DLD1 (cell line): ENCODE measurements around the gene UMAD1.
"Not testable (repeated sequence)": the region's sequence is repeated elsewhere in the genome, so short reads cannot be mapped to it uniquely, and the experiment has no call there.

Experiments used
- in situ Hi-C: cut with HindIII; loops from 2 replicates; pipeline ENCODE4 v1.10.0; 2017; ENCODE audit warnings: low sequenced_read_pairs

UMAD1 gene

DNA sequence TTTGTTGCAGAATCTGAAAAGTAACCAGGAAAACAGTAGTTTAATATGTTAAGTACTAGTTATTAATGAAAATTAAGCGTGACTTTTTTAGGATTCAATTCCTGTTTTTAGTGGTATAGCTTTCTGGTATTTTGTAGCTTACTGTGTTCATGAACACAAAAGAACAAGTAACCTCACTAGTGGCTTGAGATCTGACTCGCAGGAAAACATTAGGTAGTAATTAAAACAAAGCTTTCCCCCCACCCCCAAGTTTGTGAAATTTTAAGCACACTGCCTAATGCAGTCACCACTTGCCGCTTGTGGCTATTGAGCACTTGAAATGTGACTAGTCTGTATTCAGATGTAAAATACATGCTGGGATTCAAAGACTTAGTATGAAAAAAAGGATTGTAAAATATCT is 180.4 kb downstream of the UMAD1 start:
- in situ Hi-C loops: no loop called here

DNA sequence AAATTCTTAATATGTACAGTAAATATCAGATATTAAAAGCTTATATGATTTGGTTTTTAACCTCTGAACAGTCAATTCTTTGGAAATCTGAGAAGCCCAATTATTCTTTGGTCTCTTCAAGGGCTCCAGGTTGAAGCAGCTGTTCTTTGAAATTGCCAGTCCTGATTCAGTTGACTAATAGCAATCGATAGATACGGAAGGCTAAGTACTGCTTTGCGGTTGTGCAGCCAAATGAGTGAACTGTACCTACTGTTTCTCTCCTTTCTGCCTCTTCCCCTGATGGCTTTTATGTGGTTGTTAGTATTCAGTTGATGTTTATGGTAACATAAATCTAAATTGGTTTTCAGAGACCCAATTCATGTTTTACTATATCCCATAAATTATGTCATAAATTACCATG is 181.0 kb downstream of the UMAD1 start:
- in situ Hi-C loops: no loop called here

DNA sequence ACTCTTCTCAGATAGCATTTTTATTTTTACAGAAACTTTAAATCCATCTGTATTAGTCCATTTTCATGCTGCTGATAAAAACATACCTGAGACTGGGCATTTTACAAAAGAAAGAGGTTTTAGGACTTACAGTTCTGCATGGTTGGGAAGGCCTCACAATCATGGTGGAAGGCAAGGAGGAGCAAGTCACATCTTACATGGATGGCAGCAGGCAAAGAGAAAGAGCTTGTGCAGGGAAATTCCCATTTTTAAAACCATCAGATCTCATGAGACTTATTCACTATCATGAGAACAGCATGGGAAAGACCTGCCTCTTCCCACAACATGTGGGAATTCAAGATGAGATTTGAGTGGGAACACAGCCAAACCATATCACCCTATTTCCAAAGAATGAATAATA is 184.7 kb downstream of the UMAD1 start:
- in situ Hi-C loops: not testable (repeated sequence)

DNA sequence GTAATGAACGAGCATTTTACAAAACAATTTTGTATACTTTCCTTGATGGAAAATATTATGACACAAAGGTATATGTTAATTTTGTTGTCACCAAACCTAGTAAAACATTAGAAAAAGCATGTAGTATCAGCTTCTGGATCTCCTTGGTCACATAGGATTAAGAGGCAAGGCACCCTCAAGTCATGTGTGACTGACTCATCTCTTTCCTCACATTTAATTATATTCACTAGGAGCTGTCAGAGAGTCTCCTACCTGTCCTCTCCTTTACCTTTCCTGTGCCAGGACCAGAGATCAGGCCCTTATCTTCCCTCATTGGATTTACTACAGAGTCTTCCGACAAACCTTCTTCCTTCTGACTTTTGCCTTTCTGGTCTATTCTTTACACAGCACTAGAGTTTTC is 189.1 kb downstream of the UMAD1 start:
- in situ Hi-C loops: no loop called here

DNA sequence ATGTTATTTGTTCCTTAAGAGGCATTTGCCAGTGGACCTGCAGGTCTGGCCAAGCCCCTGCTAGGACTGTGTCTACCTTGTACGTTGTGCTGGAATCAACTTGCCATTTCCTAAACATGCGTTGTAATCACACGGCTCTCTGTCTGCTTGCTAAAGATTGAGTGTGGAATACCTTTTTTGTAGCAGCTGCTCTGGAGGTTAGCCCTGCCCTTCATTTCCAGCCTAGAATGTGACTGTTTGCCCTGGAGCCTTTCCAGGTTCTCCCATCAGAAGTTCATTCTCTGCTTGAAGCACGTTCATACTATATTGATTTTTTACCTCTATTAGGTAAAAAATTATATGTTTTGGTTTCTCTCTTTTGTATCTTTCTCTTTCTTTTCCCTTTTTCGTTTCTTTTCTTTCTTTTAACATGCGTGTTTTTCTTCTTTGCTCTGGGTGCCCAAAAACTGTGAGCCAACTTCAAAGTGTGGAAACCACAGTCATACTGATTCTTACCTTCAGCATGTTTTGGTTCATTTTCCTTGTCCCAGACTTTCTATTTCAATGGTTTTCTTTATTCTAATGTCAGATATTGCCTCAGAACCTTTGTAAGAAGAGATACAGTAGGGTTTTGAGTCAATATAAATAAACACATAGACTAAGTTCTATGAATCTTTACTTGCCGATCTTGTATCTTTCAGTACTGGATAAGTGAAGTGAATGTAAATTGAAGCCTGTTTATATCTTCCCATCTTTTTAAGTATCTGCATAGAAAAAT is 189.7 kb downstream of the UMAD1 start:
- in situ Hi-C loops: no loop called here

DNA sequence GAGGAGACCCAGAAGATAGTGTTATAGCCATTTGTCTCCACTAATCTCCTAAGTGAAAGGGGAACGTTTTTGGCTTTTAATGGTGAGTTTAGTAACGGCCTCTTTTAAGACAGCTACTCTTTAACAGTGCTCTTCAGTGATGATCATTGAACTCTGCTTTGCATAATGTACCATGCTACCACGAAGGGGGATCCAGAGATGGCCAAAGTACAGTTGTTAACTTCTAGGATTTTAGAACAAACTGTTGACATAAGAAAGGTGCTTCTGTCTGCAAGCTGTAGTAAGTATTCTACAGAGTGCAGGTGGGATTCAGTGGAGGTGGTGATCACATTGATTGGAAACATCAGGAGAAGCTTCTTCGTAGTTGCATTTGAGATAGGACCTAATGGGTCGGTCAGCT is 192.0 kb downstream of the UMAD1 start:
- in situ Hi-C loops: no loop called here

DNA sequence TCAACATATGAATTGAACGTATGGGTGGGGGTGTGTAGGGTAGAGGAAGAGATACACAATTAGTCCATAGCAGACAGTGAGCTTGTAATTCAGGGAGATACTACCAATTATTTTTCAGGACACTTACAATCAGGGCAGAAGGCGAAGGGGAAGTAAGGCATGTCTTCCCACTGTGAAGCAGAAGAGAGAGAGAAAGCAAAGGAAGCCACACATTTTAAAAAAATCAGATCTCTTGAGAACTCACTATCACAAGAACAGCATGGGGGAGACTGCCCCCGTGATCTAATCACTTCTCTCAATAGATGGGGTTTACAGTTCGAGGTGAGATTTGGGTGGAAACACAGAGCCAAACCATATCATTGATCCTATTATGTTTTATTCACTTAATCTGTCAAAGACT is 194.2 kb downstream of the UMAD1 start:
- in situ Hi-C loops: no loop called here

DNA sequence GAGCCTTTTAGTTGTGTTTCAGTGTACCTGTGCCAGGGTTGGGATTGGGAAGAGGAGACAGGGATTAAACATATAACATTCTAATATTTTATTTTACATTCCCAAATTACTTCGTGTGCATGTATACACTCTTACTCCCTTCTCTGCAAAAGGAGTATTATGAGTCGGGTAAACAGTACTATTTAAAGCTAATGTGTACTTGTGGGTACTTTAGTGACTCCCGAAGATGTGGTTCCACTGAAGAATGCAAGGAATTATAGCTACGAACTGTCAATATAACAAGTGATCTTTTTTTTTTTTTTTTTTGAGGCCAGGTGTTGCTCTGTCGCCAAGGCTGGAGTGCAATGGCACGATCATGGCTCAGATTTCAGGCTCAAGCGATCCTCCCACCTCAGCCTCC is 200.5 kb downstream of the UMAD1 start:
- in situ Hi-C loops: no loop called here

DNA sequence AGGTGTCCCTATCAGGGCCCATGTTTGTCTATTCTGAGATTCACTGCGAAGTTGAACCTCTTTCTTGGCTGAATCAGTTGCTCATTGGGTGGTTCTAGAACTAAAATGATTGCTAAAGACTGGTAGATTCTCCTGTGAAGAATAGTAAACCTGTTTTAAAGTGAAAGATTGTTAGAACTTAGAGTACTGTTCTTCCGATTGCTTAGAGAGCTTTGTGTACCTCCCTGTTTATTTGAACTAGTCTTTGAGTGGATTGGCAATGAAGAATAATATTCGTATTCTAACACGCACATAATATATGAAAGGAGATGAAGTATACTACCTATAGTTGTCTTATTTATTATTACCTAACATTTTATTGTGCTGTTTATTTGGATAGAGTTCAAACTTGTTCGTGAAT is 202.7 kb downstream of the UMAD1 start:
- in situ Hi-C loops: no loop called here

DNA sequence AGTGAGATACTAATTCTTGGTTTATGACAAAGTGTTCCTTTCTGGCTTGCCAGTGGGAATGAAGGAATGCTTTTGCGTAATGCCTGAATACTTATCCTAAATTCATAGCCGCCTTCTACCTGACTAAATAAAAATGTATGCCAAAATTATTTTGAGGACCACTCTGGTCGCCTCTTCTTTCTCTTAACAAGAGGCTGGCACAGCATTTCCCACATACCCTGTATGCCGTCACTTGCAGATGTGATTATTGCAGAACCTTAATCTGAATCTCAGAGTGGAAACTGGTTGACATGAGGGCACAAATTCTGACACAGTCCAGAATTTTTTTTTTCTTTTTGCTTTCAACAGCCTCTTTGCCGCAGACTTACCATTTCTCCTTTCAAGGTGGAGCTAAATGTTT is 203.4 kb downstream of the UMAD1 start:
- in situ Hi-C loops: no loop called here

DNA sequence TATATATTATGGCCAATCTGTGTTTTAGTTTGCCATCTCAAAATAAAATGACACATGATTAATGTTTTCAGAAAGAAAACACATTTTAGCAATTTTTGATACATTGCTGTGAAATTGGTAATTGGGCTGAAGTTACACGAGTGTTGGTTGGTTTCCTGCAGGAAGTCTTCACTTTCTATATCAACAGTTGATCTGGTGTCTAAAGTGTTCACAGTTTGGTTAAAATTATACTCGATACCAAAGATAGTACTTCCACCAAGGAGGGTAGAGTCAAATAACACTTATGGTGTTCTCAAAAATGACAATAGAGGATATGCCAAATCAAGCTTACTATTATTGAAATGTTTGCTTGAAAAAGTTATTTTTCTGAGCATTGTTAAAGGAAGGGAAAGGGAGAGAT is 207.7 kb downstream of the UMAD1 start:
- in situ Hi-C loops: no loop called here

DNA sequence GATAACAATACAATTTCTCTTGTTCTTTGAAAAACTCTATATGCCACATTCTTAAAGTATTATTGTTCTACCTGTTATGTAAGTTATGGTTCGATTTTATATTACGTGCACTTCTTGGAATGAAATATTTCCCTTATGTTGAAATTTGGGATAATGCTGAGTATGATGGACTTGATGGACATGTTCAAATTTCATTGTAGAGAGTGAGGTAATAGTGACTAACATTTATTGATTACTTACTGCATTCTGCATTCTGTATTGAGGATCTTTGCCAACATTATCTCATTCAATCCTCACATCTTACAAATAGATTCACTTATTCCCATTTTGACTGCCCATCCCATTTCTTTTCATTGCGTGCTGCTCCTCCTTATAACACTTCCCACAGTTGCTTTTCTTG is 208.3 kb downstream of the UMAD1 start:
- in situ Hi-C loops: no loop called here

DNA sequence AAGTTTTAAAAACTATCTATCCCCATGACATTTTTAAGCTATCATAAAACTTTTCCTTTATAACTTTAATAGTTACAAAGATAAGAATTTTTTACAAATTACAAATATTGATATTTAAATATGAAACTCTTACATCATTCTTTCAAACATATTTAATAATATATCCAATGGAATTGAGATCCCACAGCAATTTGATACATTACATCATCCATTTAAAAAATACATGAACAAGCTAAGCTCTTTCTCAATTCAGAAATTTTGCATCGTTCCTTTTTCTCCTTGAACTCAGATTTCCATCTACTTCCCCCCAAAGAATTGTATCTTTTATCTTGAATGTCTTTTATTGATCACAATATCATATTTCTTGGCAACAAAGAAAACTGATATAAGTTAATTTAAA is 209.6 kb downstream of the UMAD1 start:
- in situ Hi-C loops: no loop called here

DNA sequence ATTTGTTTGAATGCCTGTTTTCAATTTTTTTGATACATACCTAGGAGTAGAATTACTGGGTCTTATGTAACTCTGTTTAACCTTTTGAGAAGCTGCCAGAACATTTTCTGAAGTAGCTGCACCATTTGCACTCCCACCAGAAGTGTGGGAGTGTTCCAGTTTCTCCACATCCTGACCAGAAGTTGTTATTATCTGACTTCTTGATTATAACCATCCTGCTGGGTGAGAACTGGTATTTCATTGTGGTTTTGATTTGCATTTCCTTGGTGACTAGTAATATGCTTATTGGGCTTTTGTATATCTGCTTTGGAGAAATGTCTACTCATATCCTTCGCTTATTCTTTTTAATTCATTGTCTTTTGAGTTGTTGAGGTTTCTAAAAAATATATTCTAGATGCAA is 210.8 kb downstream of the UMAD1 start:
- in situ Hi-C loops: no loop called here

DNA sequence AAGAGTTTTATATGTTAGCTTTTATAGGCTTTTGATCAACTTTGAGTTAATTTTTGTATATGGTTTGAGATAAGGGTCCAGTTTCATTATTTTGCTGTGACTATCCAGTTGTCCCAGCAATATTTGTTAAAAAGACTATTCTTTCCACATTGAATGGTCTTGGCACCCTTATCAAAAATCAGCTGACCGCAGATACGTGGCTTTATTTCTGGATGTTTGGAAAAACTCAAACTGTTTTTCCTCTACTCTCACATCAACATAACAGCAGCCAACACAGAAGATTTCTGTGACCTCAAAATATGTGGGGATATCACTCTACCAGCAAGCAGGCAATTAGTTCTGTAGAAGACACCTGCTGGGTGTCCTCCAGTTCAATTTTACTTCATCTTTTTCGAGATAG is 211.4 kb downstream of the UMAD1 start:
- in situ Hi-C loops: no loop called here

DNA sequence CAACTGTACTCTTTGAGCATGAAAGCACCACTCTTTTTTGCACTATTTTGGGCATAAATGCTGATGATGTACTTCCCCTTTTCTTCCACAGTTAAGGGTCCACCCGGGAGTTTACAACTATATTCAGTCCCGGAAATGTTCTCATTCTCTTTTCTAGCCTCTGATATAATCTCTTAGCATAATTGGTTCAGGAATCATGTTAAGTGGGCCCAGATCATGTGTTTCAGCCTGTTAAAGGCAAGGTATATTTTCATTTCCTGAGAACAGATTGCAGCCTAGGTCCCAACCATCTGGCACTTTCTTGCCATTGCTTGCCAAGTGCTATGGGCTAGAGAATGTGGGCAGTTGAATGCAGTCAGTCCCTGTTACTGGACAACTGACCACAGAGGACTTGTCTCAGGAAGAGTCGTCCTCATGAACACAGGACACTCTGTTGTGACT is 216.6 kb downstream of the UMAD1 start:
- in situ Hi-C loops: no loop called here

DNA sequence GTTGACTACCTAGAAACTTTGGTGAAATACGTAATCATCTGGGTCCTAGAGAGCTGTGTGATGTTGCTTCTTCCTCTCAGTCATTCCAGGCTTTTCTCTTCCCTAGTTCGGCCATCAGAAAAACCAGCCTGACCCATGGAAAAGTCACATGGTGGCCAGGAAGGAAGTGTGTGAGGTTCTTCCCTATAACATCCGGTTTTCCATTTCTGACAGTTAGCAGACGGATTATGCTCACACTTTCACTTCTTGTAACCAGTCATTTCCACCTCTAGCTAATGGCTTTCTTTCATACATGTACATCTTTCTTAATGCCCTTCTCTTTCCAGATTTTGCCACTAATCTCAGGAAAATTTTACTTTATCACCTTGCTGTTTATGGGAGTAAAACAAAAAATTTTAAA is 218.0 kb downstream of the UMAD1 start:
- in situ Hi-C loops: no loop called here

DNA sequence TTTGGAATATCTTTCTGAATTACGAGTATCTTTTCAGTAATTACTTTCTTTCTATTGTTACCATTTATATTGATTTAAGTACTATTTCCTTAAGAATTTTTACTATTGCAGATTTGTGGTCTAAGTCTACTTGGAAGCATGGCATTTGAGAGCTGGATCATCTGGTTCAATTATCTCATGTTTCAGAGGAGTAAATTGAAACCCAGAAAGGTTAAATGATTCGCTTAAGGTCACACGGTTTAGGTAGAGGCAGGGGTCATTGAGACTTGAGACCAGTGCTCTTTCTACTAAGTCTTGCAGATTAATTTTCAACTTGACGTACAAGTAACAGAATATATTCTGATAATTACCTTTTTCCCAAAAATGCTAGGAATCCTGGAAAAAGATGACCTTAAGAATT is 218.9 kb downstream of the UMAD1 start:
- in situ Hi-C loops: no loop called here

DNA sequence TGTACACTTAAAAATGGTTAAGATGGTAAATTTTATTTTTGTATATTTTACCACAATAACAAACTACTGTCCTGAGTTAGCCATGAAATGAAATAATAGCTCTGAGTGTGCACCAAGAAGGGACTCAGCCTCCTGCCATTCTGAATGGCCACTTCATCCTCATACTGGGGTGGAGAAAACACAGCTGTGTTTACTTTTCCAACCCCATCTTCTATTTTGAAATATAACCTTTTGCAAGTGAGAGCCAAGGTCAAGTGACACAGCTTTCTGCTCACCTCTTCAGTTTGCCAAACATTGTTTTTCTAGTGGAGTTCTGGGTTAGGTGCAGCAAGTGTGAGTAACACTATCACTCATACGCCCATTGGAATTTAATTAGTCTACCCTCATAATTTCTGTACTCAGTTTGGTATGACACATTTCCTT is 220.7 kb downstream of the UMAD1 start:
- in situ Hi-C loops: no loop called here

DNA sequence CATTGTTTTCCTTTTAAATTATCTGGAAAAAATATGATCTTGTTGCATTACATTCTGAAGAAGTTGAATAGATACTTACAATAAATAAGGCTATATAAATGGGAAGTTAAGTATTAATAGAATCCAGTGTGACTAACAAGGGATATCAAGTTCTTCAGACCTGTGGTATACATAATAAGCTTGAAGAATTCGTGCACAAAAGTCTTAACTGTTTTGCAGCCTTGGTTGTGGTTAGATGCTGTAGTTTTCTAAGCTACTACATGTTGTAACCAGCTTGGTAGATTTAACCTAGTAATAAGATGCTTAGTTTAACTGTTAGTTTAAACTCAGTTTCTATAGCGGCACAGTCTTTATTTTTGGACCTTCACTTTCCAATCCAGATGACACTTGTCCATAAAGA is 221.8 kb downstream of the UMAD1 start:
- in situ Hi-C loops: no loop called here

DNA sequence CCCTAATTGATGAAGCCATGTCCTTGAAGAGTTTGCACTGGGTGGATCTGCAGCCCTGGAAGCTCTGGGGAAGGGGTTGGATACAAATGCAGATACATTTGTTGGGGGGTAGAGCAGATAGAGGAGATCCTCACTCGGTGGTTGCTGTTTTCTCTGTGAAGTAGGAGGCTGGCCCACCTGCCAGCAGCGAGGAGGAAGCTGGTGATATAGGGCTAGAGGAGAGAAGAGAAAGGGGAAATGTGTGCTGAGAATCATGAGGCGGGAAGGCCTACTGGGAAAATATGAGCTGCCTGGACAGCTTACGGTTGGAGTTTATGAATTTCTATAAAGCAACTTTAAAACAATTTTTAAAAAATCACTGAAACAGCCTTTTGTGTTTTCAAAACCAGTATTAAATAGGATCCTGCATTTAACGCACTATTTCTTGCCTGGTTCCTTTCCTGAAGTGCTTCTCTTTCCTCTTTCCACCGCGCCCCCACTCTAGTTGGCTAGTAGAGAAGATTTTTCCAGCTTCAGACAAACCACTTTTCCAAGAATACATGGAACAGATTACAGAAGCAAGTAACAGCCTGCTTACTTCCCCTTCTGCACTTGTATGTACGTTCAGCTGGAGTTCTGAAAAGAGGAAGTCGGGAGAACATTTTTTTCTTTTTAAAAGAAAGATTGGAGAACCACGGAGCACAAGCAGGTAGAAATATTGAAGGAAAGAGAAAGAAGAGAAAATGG is 227.5 kb downstream of the UMAD1 start:
- in situ Hi-C loops: no loop called here

DNA sequence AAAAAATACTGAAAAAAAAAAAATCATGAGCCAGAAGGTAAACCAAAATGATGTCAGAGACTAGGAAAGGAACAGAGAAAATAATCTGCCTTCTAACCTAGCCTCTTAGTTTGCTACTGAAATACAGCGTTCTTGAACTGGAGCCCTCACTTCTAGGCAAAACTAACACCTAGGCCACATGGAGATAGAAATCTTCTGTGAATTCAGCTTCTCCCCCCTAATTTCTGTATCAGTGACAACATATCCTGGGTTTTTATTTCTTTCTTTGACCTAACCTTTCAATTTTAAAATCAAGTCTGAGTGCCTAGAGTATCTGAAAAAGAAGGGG is 228.0 kb downstream of the UMAD1 start:
- in situ Hi-C loops: no loop called here

DNA sequence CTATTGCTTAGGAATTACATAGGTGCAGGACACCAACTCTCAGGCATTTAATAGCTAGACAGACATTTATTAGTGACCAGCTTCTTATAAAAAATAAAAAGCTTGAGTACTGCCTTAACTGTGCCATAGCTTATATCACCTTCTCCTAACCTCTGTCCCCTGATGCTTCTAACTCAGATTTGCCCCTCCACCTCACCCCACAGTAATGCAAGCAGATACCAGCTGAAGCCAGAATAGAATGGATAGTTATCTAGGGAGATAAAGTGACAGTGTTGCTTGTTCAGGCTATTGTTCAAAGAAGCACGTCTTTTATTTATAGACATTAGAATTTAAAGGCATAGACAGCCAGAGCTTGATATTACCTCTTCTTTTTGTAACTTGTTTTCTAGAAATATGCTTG is 228.5 kb downstream of the UMAD1 start:
- in situ Hi-C loops: no loop called here
